ENCODE results near the gene VWDE.

DNA sequence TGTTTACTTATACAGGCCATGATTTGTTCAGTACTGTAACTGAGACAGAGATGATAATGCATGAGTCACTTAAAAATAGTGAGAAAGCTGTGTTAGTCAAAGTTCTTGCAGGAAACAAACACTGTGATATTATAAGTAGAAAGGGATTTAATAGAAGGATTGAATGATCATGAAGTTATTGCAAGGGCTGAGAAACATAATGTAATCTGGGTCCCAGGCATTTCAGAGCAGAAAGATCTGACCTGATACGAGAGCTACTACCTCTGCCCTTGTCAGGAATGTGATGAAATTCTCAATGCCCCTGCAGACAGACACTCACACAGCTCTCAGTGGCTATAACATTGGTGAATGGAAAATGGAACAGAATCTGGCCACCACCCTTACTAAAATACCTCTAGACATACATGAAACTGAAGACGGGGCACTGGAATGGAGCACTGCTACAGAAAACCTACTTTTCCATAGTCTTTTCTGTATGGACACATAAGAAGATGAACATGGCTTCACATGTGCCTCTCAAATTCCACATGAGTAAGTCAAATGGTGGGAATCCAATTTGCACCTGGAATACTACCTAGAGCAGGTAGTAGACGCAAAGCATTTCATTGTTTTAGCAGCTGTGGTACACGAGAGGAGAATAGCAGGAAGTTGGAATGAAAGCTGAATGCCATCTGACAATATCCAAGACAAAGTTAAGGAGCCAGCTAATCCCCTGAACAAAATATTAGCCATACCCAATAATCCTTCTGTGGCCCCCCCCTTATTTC lies 19.1 kb upstream of the VWDE start:
- TF ChIP-seq POLR2AphosphoS5 (IDR thresholded peaks at IDR 0.05; ENCODE audit: low read depth, low read length) (no peak), POLR2A (IDR thresholded peaks at IDR 0.05; ENCODE audit: low read depth, low read length) (no peak)

Data from GM12892 (cell line).